Endothelial cell of umbilical vein (primary cell): ENCODE results near the gene CD58. TPM values are rescaled to one million over a fixed set of nuclear protein-coding genes. Genes with fewer than 3 reads are reported as not detected.

Experiments
- BruUV-seq: library from RNA; stranded (reverse); fragments of 400-500 nt; replicated peaks from 2 replicates; lab custom pipeline; 2021; lab: Mats Ljungman, UMichigan
- CTCF ChIA-PET: fragments of 300-600, 350-600 bp; sonication (Branson Sonifier 250); formaldehyde crosslinking; loops from one replicate; lab custom pipeline; 2021; ENCODE audit warnings: antibody characterized with exemption, inconsistent platforms; lab: Charles Lee
- POLR2A ChIA-PET: fragments of 300-600, 350-600 bp; sonication (Branson Sonifier 250); formaldehyde crosslinking; loops from one replicate; lab custom pipeline; 2021; ENCODE audit warnings: antibody characterized with exemption, inconsistent platforms; lab: Charles Lee
- DNase-seq: peaks from one replicate; pipeline ENCODE4 v3.0.0-alpha.2; 2011; ENCODE audit warnings: low read depth, low spot score
- FAIRE-seq: peaks from 2 replicates; lab custom pipeline; 2011; peaks lifted over from hg19 to GRCh38; lab: Jason Lieb, UNC
- H2AFZ ChIP-seq: 2 replicates; pipeline ENCODE4 v1.6.0; 2012; ENCODE audit warnings: low read depth, low read length, control low read depth, inconsistent platforms
- H3K27ac ChIP-seq: 2 replicates; pipeline ENCODE4 v1.5.1; 2011; ENCODE audit warnings: low read depth, mild to moderate bottlenecking, control low read depth, low read length, moderate library complexity; ENCODE audit not compliant: insufficient read depth
- H3K27me3 ChIP-seq, 2 experiments: 2 replicates each; pipeline versions ENCODE4 v1.6.0 to v1.6.1; 2011; ENCODE audit warnings: low read length in 2 of 2, mixed read lengths in 1 of 2; ENCODE audit not compliant: control insufficient read depth in 2 of 2, insufficient read depth in 2 of 2
- H3K36me3 ChIP-seq, 2 experiments: 2 replicates in 1 of 2; 3 replicates in 1 of 2; pipeline ENCODE4 v1.5.1; 2011; ENCODE audit warnings: low read length in 2 of 2, mild to moderate bottlenecking in 1 of 2, moderate library complexity in 1 of 2; ENCODE audit not compliant: control insufficient read depth in 2 of 2, insufficient read depth in 2 of 2; ENCODE audit errors: extremely low read depth in 1 of 2
- H3K4me1 ChIP-seq: 3 replicates; pipeline ENCODE4 v1.5.1; 2011; ENCODE audit warnings: mild to moderate bottlenecking, low read length; ENCODE audit not compliant: control insufficient read depth, insufficient read depth; ENCODE audit errors: extremely low read depth
- H3K4me2 ChIP-seq: 2 replicates; pipeline ENCODE4 v1.6.1; 2011; ENCODE audit warnings: low read length, control low read depth, mixed read lengths; ENCODE audit not compliant: insufficient read depth
- H3K4me3 ChIP-seq, 3 experiments: fragments of 200-600 bp in 1 of 3; sonication (generic), shearing (Covaris generic) in 1 of 3; replicated peaks in 1 of 3; 2 replicates each; pipeline ENCODE4 v1.5.1; 2011 to 2016; ENCODE audit warnings: control low read depth in 3 of 3, low read length in 3 of 3, mild to moderate bottlenecking in 2 of 3, inconsistent platforms in 1 of 3, low read depth in 1 of 3, moderate library complexity in 1 of 3; ENCODE audit not compliant: insufficient read depth in 1 of 3
- H3K79me2 ChIP-seq: 2 replicates; pipeline ENCODE4 v1.6.0; 2012; ENCODE audit warnings: low read length, inconsistent platforms; ENCODE audit not compliant: control insufficient read depth, insufficient read depth
- H3K9ac ChIP-seq: replicated peaks from 2 replicates; pipeline ENCODE3; 2011; ENCODE audit warnings: low read length, control low read depth; ENCODE audit not compliant: insufficient read depth; ENCODE audit errors: extremely low read depth
- H3K9me1 ChIP-seq: replicated peaks from 3 replicates; pipeline ENCODE4 v1.6.0; 2011; ENCODE audit warnings: mild to moderate bottlenecking, low read length; ENCODE audit not compliant: control insufficient read depth, insufficient read depth; ENCODE audit errors: extremely low read depth
- H3K9me3 ChIP-seq: replicated peaks from 2 replicates; pipeline ENCODE4 v1.5.1; 2012; ENCODE audit warnings: low read length, inconsistent platforms; ENCODE audit not compliant: control insufficient read depth, insufficient read depth
- H4K20me1 ChIP-seq: replicated peaks from 2 replicates; pipeline ENCODE3; 2011; ENCODE audit warnings: mild to moderate bottlenecking, low read length; ENCODE audit not compliant: control insufficient read depth, insufficient read depth; ENCODE audit errors: extremely low read depth
- EZH2 ChIP-seq: IDR thresholded peaks from 2 replicates; pipeline ENCODE4 v1.6.1; 2012; ENCODE audit warnings: borderline replicate concordance, low read depth, mild to moderate bottlenecking, moderate library complexity, low read length, inconsistent platforms; ENCODE audit not compliant: severe bottlenecking
- FOS ChIP-seq: IDR thresholded peaks from 2 replicates; pipeline ENCODE4 v1.6.1; 2011; ENCODE audit warnings: mild to moderate bottlenecking, low read length, moderate library complexity, borderline replicate concordance; ENCODE audit not compliant: insufficient read depth
- GATA2 ChIP-seq: IDR thresholded peaks from 2 replicates; pipeline ENCODE4 v1.7.0; 2011; ENCODE audit warnings: low read depth, mild to moderate bottlenecking, moderate library complexity, mixed read lengths, low read length; ENCODE audit not compliant: insufficient read length, insufficient read depth
- JUN ChIP-seq: IDR thresholded peaks from 2 replicates; pipeline ENCODE4 v1.6.1; 2011; ENCODE audit warnings: borderline replicate concordance, low read depth; ENCODE audit not compliant: insufficient read length, insufficient read depth
- MYC ChIP-seq: IDR thresholded peaks from one replicate; pipeline ENCODE4 v1.6.1; 2011; ENCODE audit warnings: mild to moderate bottlenecking, low read depth, low read length
- POLR2A ChIP-seq: IDR thresholded peaks from 2 replicates; pipeline ENCODE4 v1.6.1; 2012; ENCODE audit warnings: low read depth, mild to moderate bottlenecking, control low read depth, low read length
- POLR2AphosphoS5 ChIP-seq: IDR thresholded peaks from 2 replicates; pipeline ENCODE4 v1.6.1; 2012; ENCODE audit warnings: low read depth, mild to moderate bottlenecking, control low read depth, low read length, moderate library complexity; ENCODE audit not compliant: insufficient read depth
- dilution Hi-C: fragments of 300-500 bp; cut with MboI; formaldehyde crosslinking; loops from one replicate; pipeline ENCODE4 v1.15.0; 2019; ENCODE audit warnings: low sequenced_read_pairs; ENCODE audit not compliant: extremely low pct_ligation_motif_present
- intact Hi-C: fragments of 100-400 bp; cut with micrococcal nuclease; formaldehyde crosslinking; loops from one replicate; pipeline ENCODE4 v1.10.0; 2022
- polyA plus RNA-seq, 4 experiments: library from polyadenylated mRNA; depleted of rRNA in 3 of 4; stranded (reverse) in 3 of 4; unstranded in 1 of 4; fragments of >200 nt; gene quantifications; 2 replicates each; pipeline versions ENCODE4 v1.2.1 to v1.2.3, GENCODE V29; 2011 to 2012; ENCODE audit warnings: missing spikeins in 1 of 4
- total RNA-seq: library from RNA; stranded (reverse); gene quantifications from 2 replicates; pipeline ENCODE4 v1.2.3, GENCODE V29; 2021
- TF ChIP-seq, protein P1 (sequence below): IDR thresholded peaks from 2 replicates; pipeline ENCODE4 v1.6.1; 2011; ENCODE audit not compliant: insufficient read depth, insufficient read length
- TF ChIP-seq, protein P2 (sequence below), 2 donors: IDR thresholded peaks; 1 replicate in 1 of 2; 2 replicates in 1 of 2; pipeline ENCODE4 v1.5.1; 2011; ENCODE audit warnings: low read length in 2 of 2, mild to moderate bottlenecking in 2 of 2, moderate library complexity in 2 of 2, control low read depth in 1 of 2, inconsistent platforms in 1 of 2, low read depth in 1 of 2; ENCODE audit not compliant: insufficient read depth in 1 of 2; ENCODE audit errors: extremely low read depth in 1 of 2

The CD58 gene
- total and polyA plus RNA-seq, 2 donors (not counting 3 experiments of a cell fraction or from before 2014, with no cell fraction given), result 9.8 to 12.7 TPM

DNA sequence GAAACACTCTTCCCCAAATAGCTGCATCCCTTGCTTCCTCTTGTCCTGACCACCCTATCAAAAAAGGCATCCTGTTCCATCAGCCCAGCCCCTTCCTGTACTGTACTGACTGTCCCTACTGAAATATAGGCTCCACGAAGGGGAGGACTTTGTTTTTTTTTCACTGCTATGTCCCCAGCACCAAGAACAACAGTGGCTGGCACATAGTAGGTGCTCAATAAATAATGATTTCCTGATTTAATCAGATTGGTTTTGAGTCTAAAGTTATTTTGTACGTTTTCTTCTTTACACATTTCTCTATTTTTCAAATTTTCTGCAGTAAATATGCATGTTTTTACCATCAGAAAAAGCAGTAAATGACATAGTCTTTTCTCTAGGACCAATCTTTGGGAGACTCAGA is 73.9 kb downstream of the CD58 start:
- FAIRE-seq, result no peak
- Histone ChIP-seq H3K4me1 (peaks cover 5% of the 10 kb centered on the region), H3K9me3 (no peaks in the 10 kb centered on the region), H4K20me1 (no peaks in the 10 kb centered on the region), H3K9me1 (no peaks in the 10 kb centered on the region), H3K9ac (no peak overlapping the region), H3K4me2 (no peak overlapping the region), H3K4me3 (no peak overlapping the region), H3K27me3 (no peaks in the 10 kb centered on the region), H3K36me3 (no peaks in the 10 kb centered on the region), H3K79me2 (no peaks in the 10 kb centered on the region), H2AFZ (no peak overlapping the region), H3K27ac (no peak overlapping the region)
- POLR2A ChIA-PET, result no interaction called here
- CTCF ChIA-PET, result interaction anchor here (2.3 to 11.4 kb wide), 2 partner anchors 12 to 356 kb away, joined by 13 to 479 read pairs; no protein-coding TSS in a partner anchor
- dilution Hi-C loops (loop anchor here (25.0 kb wide), 1 partner anchor 110 kb away; no protein-coding TSS in a partner anchor), intact Hi-C loops (loop anchor here (5.0 kb wide), 1 partner anchor 265 kb away; no protein-coding TSS in a partner anchor)
- DNase-seq, result no peak
- no TSS peak for BruUV-seq
- TF ChIP-seq MYC (no peak), JUN (no peak), FOS (no peak), EZH2 (no peak), POLR2AphosphoS5 (no peak), GATA2 (no peak), POLR2A (no peak)
- TF ChIP-seq, protein P1, sequence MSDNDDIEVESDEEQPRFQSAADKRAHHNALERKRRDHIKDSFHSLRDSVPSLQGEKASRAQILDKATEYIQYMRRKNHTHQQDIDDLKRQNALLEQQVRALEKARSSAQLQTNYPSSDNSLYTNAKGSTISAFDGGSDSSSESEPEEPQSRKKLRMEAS, result no peak
- TF ChIP-seq, protein P2, sequence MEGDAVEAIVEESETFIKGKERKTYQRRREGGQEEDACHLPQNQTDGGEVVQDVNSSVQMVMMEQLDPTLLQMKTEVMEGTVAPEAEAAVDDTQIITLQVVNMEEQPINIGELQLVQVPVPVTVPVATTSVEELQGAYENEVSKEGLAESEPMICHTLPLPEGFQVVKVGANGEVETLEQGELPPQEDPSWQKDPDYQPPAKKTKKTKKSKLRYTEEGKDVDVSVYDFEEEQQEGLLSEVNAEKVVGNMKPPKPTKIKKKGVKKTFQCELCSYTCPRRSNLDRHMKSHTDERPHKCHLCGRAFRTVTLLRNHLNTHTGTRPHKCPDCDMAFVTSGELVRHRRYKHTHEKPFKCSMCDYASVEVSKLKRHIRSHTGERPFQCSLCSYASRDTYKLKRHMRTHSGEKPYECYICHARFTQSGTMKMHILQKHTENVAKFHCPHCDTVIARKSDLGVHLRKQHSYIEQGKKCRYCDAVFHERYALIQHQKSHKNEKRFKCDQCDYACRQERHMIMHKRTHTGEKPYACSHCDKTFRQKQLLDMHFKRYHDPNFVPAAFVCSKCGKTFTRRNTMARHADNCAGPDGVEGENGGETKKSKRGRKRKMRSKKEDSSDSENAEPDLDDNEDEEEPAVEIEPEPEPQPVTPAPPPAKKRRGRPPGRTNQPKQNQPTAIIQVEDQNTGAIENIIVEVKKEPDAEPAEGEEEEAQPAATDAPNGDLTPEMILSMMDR (IDR thresholded peaks at IDR 0.05; ENCODE audit: extremely low read depth in 1 of 2, insufficient read depth in 1 of 2, low read depth in 1 of 2, low read length in 2 of 2), result no peak
